GM12801 (cell line): Measurements from ENCODE around the gene LRRC37A.
"Not testable (repeated sequence)": the region's sequence is repeated elsewhere in the genome, so short reads cannot be mapped to it uniquely, and the experiment has no call there.

Experiments
- CTCF ChIP-seq: IDR thresholded peaks from one replicate; pipeline ENCODE4 v1.5.1; 2011; ENCODE audit warnings: control low read depth; ENCODE audit not compliant: insufficient read length; ENCODE audit errors: extremely low read depth

LRRC37A gene

DNA sequence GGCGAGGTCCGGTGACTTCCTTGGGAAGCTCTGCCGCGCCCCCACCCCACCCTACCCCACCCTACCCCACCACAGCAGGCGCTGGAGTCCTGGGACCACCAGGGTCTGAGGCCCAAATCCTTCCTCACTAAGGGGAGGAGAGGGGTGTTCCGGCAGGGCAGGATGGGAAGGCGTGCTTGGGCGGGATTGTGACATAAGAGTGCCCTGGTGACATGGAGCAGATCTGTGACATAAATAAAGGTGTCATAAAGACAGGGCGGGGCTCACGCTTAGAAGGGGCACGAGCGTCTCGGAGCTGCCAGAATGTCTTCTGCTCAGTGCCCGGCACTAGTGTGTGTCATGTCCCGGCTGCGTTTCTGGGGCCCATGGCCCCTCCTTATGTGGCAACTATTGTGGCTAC, at the start of gene LRRC37A:
LRRC37A (plus strand) TSS at position 301 of the 400 bp plus-strand sequence; CDS start at position 304, 3 bp downstream.
- not testable (repeated sequence) for TF ChIP-seq CTCF

- no peak for TF ChIP-seq CTCF
Observed at GRCh38 chr17:46262271-46262670, 32.7 kb upstream of the LRRC37A start.

GRCh38 chr17:46264456-46265198, 30.3 kb upstream of the LRRC37A start:
- TF ChIP-seq CTCF, result no peak

DNA sequence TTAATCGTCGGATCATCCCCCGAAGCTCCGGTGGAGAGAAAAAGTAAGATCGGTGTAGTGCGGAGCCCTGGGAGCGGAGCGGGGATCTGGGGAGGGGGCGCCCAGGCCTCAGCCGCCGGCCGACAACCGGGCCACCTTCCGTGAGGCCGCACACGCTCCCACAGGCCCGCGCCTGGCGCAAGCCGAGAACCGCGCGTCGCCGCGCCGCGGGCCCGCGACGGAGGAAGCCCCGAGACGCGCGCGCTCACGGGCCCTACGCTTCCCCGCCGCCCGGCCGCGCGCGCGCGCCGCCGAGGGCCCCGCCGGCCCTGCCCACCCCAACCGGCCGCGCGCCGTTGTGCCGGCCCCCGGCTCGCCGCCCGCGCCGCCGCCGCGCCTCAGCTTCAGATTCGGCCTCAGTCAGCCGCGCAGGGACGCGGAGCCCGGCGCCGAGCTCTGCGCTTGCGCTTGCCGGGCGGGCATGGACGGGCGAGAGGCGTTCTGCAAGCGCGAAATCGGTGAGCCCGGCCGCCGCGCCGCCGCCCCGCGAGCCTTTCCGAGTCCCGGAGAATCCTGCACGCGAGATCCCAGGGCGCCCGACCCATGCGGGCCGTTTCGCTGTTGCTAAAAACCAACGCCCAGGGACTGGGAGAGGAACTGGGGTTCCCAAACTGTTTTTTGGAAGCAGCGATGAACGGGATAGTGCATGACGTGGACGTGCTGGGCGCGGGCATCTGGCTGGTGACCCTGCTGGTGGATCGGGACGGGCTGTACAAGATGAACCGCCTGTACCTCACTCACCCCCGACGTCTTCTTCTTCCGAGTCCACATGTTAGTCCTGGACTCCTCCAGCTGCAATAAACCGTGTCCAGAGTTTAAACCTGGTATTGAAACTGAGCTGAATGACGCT, 28.0 kb upstream of the LRRC37A start:
- TF ChIP-seq CTCF, result no peak

GRCh38 chr17:46270032-46270431, 24.9 kb upstream of the LRRC37A start:
- no peak for TF ChIP-seq CTCF

DNA sequence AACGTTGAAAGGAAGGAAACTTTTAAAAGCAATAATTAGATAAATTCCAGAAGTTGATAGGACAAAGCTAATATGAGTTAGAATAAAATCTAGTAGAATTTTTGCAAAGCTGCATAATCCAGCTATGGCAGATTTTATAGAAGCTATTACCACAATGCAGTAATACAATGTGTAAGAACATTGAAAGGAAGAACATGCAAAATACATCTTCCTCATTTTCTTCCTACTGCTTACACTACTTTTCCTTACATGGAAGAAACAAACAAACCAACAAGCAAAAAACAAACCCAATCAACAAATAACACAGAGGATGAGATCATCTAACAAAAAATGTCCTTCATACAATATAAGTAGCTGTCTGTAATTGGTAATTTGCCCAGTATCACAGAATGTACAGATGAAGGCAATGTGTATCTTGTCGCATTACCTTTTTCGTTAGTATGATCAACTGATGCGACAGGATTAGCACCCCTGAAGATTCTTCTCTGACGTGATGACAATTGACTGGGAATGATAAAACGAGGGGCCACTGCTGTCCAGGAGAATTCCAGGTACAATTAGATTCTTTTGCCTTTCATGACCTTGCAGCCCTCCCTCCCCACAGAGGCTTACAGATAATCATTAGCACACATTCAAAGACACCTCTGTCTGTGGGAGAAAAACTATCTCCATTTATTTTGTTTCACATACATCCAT, 21.2 kb upstream of the LRRC37A start:
- no peak for TF ChIP-seq CTCF

DNA sequence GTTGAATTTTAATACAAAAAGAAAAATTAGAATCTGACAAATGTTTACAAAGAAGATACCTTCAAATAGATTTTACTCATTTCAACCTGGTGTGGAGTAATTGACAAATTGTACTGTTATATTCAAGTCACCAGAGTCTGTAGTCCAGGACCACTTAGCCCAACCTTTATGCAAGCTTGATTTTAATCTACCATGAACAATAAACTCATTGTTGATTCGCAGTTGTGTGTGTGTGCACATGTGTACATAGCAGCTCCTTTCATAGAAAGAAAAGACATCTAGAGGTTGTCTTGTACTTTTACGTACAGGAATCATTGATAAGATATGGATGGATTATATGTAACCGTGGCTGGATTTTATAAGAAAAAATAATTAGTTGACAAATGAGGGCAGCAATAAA, 20.7 kb upstream of the LRRC37A start:
- no peak for TF ChIP-seq CTCF
